HCT116 (cell line): ENCODE data around the gene TINCR.

Source experiments
- CTCF ChIP-seq, 3 experiments: fragments of 200-600 bp in 1 of 3; sonication (generic) in 1 of 3; IDR thresholded peaks in 2 of 3; conservative IDR thresholded peaks in 1 of 3; 2 replicates each; pipeline ENCODE4 v1.5.1; 2012 to 2017; ENCODE audit warnings: low read depth in 2 of 3, low read length in 2 of 3, antibody characterized with exemption in 1 of 3, borderline replicate concordance in 1 of 3, control low read depth in 1 of 3, mild to moderate bottlenecking in 1 of 3, mixed read lengths in 1 of 3, mixed run types in 1 of 3, moderate library complexity in 1 of 3; ENCODE audit not compliant: insufficient read depth in 1 of 3
- POLR2A ChIP-seq: IDR thresholded peaks from 2 replicates; pipeline ENCODE4 v1.7.0; 2011; ENCODE audit warnings: borderline replicate concordance; ENCODE audit not compliant: insufficient read depth, insufficient read length; ENCODE audit errors: extremely low read depth
- POLR2AphosphoS5 ChIP-seq: IDR thresholded peaks from 2 replicates; pipeline ENCODE4 v1.6.1; 2011; ENCODE audit warnings: mild to moderate bottlenecking, low read depth, low read length, moderate library complexity

GRCh38 chr19:5547881-5548280 is 19.9 kb downstream of the TINCR start:
- TF ChIP-seq POLR2AphosphoS5 (no peak), CTCF (IDR thresholded peaks at IDR 0.05 in 2 of 3, conservative IDR thresholded peaks at IDR 0.05 in 1 of 3; ENCODE audit: borderline replicate concordance in 1 of 3, insufficient read depth in 1 of 3, low read depth in 2 of 3, low read length in 2 of 3) (peak; percentile 78 to 79 (median 78)), POLR2A (no peak)
